GM19397 (cell line): Measurements from ENCODE around the gene PRX.
"Not testable (repeated sequence)": the region's sequence is repeated elsewhere in the genome, so short reads cannot be mapped to it uniquely, and the experiment has no call there.

Experiments
- ATAC-seq: cut with Tn5 transposase; IDR thresholded peaks from one replicate; pipeline ENCODE4 v1.9.1; 2021; ENCODE audit warnings: mild to moderate bottlenecking, moderate library complexity; ENCODE audit not compliant: unreplicated experiment

Gene PRX

DNA sequence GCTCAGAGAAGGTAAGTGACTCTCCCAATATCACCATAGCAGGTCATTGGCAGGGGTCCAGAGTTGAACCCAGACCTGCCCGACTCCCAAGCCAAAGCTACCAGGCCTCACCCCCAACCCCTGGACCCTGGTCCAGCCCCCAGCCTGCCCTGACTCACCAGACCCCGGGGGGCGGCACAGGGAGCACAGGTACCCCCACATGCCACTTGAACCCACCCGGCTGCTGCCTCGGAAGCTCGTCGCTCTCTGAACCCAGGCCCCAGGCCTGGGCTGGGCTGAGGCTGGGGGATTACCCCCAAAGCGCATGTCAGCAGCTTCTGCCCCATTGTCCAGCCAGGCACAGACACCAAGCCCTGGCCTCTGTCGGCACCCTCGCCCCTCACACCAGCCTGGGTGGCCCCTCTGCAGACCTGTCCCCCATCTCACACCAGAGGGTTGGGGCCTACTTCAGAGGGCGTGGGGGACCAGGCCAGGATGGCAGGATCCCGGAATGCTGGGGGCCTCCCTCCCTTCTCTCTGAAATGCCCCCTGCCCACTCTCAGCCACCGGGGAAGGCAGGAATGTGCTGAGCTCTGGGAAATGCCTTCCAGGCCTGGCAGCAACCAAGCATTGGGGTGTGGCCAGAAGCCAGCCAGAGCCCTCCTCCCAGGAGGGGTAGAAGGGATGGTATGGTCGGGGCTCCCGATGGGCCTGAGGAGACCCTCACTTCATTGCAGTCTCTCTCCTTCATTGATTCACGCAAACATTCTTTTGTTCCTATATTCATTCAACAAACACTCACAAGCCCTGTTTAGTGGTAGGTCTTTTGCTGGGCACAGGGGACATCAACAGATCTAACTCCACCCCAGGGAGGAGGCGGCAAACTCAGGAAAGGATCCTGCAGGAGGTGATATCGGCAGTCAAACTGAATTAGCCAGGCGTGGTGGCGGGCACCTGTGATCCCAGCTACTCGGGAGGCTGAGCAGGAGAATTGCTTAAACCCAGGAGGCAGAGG is 1.7 kb upstream of the PRX start:
- ATAC-seq: no peak

DNA sequence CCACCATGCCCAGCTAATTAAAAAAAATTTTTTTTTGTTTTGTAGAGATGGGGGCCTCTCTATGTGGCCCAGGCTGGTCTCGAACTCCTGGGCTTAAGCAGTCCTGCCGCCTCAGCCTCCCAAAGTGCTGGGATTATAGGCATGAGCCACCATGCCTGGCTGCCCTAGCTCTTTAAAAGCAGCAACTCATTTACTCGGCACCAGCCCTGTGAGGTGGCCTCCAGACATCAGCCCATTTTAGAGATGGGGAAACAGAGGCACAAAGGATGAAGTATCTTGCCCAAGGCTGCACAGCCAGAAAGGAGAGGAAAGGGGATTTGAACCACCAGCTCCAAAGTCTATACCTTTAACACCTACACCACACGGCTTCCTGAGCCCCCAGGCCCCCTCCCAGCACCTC is 312 bp downstream of the PRX start:
- no peak for ATAC-seq

DNA sequence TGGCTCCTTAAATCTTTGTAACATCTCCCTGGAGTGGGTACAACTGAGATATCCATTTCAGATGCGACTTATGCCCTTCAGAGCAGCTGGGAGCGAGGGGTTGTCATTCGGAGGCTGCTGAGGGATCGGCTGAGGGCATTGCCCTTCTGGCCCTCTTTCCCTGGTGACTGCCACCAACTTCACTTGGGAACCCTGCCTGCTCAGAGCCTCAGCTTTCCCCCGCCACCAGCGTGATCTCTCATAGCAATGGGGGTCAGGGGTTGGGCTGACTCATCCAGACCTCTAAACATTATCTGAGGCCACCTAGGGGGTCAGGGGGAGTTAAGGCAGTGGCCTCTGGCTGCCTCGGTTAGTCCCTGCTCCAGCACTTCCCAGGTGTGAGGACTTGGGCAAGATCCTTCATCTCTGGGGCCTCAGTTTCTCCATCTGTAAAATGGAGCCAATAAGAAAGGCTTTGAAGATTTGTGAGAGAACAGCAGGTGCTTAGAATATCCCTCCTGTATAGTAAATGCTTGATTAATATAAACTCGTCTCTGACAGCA is 1.1 kb downstream of the PRX start:
- ATAC-seq: no peak

DNA sequence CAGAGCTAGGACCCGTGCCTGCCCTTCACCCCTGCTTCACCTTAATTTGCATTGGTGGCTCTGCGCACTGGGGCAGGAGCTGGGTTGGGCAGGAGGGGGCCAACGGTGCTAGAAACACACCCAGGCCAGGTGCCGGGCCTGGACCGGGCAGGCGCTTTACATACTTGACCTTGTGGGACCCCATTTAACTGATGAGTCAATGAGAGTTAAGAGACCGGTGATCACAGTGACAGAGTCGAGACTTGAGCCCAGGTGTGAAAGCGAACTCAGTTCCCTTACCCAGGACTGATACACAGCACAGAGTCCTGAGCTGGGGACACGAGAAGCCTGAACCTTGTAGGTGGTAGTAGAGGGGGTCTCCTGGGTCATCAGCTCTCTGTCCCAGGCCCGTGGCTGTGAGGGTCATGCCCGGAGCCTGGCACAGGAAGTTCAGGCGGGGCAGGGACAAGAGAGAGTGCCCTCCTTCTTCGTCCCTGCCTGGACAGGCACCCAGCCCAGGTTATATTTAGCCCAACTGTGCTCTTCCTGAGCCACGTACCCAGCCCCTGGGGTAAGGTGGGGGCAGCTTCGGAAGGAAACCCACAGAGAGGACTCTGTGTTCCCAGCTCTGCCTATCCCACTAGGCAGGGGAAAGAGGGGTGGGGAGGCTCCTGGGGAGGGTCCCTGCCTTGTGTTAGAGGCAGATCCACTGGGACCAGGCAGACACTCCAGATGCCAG is 1.9 kb downstream of the PRX start:
- ATAC-seq: no peak

DNA sequence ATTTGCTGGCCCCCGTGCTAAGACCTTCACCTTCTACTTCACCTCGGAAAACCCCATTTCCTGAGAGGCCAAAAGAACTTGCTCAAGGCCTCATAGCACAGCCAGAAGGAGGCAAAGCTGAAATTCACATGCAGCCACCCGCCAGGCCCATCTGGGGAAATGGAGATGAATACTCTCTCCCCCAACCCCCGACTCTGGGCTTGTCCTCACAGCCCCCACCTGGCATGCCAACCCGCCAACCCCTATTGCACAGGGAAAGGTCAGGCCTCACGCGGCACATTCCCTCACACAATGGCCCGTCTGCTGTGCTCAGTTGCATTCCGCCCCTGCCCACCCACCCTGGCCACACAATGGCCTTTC is 3.2 kb downstream of the PRX start:
- ATAC-seq: no peak

DNA sequence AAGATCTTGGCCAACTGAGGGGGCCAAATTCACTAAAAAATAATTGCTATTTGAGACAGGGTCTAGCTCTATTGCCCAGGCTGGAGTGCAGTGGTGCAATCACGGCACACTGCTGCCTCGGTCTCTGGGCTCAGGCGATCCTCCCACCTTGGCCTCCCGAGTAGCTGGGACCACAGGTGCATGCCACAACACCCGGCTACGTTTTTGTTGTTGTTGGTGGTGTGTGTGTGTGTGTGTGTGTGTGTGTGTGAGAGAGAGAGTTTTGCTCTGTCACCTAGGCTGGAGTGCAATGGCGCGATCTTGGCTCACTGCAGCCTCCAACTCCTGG is 4.6 kb downstream of the PRX start:
- not testable (repeated sequence) for ATAC-seq

DNA sequence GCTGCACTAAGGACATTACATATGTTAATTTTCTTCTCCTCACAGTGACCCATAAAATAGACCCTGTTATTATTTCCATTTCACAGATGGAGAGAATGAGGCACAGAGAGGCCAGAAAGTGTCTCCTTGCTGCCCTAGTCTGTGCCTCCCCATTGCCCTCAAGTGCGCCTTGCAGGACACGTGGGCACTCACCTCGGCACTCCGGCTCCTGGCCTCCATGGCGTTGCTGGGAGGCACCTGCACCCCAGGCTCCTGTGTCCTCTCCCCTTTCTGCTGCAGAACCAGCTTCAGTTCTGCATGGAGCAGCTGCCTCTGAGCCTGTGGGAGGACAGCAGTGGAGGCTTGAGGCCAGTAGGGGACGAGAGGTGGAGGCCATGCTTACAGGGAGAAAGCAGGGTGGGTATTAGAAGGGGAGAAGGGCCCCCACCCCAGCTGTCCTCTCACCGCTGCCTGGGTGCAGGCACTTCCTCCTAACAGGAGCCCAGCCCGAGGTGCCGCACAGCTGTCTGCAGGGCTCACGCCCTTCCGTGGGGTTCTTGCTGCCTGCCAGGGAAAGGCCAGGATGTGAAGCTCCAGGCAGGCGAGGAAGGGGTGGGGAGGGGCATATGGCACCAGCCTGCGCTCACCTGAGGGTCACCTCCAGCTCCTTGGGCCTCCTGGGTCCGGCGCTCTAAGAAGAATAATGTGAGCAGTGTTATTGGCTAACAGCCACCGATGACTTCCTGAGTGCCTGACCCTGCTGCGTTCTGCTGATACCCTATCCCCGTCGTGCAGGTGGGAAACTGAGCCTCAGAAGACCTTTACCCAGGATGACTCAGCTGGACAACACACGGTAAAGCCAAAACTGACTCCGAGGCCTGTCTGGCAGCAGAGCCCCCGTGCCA is 5.2 kb downstream of the PRX start:
- ATAC-seq: no peak

DNA sequence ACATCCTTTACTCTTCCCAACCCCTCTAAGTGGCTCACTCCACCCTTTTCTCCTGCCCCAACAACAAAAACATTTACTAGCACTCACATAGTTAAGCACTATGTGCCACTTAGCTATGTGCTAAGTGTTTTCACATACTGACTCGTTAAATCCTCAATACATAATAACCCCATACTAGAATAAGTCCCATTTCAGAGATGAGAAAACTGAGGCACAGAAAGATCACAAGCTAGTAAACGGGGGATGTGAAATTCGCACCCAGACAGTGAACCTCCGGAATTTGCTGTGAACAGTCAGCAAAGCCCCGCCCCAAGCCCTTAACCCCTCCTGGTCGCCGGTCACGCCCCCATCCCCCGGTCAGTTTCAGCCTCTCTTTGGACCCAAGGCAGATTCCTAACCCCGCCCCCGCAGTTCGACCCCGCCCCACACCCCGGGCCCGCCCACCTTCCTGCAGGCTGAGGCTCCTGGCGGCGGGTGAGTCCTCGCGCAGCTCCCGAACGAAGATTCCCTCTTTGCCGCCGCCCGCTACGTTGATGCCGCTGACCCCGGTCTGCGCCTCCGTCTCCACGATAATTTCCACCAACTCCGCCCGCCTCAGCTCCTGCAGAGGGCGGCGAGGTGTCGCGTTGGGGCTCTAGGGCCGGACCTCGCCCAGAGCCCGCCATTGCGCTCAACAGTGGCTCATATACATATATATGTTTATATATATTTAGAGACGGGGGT is 9.8 kb downstream of the PRX start:
- ATAC-seq: peak; percentile 67

DNA sequence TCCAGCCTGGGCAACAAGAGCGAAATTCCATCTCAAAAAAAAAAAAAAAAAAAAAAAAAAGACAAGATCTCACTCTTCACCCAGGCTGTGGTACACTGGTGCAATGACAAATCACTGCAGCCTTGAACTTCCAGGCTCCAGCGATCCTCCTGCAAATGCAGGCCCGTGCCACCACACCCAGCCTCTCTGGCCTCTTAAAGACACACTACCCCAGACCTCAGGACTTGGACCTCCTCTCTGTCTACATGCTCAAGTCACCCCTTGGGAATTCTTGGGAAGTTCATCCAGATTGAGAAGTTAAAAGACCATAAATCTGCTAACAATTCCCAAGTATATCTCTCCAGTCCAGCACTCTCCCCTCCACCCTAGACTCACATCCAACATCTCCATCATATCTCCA is 12.6 kb downstream of the PRX start:
- ATAC-seq: no peak

DNA sequence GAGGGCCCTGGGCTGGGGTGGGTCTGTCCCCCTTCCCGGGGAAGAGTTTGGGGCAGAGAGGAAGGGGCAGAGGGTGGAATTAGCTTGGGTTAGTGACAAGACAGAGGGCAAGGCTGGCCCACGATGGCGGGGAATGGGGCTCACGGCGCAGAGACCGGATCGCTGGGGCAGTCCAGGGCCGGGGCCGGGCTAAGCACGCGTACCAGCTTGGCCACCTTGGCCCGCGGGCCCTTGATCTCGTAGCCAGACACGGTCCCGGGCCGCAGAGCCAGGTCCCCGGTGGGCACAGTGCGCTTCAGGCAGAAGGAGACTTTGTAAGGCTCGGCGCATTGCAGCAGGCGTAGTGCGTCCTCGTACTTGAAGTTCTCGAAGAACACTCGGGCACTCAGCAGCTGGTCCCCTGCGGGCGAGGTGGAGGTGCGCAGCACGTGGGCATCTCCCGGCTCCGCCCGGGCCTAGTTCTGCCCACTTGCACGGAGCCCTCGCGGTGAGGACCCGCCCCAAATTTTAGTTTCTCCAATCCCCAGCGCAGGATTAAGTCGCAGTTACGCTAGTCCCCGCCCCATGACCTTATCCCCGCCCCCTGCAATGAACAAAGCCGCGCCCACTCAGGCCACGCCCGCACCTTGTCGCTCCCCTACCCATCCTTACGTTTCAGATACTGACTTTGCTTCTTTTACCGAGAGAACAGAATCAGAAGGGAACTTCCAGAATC is 14.6 kb downstream of the PRX start:
- ATAC-seq: no peak

DNA sequence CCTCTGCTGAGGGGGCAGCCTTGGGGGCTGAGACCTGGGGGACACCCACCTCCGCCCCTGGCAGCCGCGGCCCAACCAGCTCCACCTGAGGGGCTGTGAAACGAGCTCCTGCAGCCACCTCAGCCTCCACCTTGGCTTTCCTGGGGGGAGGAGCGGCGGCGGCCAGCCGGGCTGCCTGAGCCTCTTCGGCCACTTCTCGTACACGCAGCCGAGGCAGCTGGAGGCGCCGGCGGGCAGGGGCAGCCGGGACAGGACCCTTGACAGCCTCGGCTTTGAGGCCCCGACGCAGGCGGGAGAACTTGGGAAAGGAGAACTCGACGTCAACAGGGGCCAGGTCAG is 15.6 kb downstream of the PRX start:
- ATAC-seq: no peak

DNA sequence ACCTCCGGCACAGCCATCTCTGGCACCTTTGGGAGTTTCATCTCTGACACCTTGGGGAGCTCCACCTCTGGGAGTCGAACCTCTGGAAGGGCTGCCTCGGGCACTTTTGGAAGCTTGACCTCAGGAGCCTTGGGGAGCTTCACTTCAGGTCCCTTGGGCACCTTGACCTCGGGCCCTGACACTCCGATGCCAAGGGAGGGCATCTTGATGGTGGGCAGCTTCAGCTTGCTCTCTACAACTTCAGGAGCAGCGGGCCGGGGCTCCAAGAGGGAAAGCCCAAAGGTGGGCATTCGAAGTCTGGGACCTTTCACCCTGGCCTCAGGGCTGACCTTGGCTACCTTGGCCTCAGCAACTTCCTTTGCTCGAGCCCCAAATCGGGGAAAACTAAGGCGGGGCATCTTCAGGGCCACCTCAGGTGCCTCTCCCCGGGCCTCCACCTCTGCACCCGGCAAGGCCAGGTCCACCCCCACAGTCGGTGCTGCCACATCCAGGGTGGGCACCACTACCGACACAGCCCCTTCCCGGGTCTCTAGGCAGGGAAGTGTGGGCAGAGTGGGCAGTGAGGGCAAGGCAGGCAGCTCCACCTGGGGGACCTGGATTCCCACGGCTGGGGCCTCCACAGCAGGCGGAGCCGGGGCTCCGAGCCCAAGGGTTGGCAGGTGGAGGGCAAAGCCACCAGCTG is 16.2 kb downstream of the PRX start:
- no peak for ATAC-seq

DNA sequence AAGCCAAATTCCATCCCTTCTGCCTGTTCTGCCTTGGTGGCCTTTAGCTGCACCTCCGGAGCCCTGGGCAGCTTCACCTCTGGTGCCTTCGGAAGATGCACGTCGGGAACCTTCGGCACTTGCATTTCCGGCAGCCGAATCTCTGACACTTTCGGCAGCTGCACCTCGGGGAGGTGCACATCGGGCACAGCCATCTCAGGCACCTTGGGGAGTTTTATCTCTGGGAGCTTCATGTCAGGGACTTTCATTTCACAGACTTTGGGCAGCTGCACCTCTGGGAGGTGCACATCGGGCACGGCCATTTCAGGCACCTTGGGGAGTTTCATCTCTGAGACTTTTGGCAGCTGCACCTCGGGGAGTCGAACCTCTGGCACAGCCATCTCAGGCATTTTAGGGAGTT is 17.2 kb downstream of the PRX start:
- ATAC-seq: no peak

DNA sequence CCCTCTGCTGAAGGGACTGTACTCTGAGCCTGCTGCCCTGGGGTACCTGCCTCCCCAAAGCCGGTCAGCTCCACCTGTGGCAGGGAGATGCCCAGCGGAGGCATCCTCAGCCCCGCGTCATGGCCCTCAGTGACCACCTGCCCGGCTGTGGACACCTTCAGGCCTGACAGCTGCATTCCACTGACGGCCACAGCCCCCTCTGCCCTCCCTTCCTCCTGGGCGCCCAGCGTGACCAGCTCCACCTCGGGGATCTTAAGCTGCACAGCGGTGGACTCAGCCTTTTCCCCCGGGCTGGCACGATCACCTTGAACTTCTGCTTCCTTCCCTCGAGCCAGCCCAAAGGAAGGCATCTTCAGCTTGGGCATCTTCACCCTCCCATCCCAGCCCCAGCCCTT is 18.4 kb downstream of the PRX start:
- no peak for ATAC-seq

DNA sequence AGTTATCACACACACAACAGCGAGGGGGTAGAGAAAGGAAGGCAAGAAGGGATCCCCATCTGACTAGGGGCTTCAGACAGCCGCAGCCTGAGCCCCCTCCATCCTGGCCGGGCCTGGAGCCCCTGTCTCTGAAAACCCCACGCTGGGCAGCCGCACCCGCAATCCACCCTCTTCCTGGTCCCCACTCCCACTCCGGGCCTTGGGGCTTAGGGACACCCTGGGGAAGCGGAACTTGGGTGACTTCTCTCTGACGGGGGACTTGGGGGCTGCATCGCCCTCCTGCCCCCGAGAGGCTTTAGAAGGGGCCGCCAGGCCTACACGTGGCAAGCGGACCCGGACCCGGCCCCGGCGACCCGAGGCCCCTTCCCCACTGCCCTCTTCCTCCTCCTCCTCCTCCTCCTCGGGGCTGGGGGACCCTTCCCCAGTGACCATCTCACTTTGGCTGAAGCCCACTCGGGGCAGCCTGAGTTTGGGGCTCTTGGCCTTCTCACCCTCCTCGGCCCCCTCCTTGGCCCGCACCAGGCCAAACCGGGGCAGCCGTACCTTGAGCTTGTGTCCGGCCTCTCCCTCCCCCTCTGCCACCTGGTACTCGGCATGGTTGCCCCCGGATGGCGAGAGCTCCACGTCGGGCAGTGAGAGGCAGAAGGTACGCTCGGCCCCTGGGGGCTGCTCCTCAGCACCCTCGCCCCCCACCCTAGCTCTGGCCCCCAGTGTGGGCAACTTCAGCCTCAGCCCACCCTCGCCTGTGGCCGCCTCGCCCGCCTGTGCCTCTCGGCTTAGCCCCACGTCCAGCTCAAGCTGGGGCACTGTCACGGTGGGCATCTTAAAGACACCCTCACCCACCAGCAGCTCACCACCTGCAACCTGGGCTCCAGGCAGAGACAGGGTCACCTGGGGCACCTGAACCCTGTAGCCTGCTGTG is 19.0 kb downstream of the PRX start:
- no peak for ATAC-seq

DNA sequence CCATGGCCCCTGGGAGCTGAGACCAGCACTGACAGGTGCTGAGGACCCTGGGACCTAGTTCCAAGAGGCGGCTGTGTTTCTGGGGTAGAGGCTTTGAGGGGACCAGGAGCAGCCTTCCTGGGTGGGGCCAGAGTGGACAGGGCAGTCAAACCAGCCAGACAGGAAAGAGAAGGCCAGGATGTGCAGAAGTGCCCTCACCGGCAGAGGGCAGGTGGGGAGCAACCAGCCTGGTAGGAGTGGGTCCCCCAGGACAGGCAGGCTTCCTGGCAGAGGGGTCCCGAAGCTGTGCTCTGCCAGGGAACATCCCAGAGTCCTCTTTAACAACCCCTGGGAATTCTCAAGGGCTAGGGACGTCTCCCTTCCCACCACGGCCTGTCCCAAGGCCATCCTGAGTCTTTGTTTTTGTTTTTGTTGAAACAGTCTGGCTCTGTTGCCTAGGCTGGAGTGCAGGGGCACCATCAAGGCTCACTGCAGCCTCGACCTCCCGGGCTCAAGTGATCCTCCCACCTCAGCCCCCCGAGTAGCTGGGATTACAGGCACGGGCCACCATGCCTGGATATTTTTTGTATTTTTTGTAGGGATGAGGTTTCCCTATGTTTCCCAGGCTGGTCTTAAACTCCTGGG is 20.2 kb downstream of the PRX start:
- no peak for ATAC-seq

DNA sequence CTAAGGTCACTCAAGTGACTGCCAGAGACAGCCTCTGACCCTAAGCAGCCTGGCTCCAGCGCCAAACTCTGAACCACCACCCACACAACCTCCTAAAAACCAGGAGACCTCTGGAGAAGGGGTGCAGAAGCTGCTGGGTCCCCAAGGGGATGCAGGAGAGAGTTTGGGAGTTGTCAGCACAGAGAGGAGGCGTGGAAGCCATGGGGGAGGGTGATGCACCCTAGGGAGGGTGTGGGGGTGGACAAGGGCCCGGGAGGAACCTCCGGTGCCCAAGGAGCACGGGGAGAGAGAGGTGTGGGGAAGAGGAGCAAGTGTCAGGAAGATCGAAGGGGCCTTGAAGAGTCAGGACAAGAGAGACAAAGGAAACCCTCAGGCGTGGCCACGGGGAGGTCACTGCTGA is 21.1 kb downstream of the PRX start:
- ATAC-seq: no peak
